Medulla oblongata (tissue), 1 donor: ENCODE data around the gene B4GALT1.
"Not testable (repeated sequence)": the region's sequence is repeated elsewhere in the genome, so short reads cannot be mapped to it uniquely, and the experiment has no call there.

ENCODE experiments used
- DNase-seq: peaks from one replicate; pipeline ENCODE4 v3.0.0-alpha.2; 2015; ENCODE audit errors: extremely low spot score

B4GALT1 gene

GRCh38 chr9:33103501-33104281 is 63.4 kb downstream of the B4GALT1 start:
- no peak for DNase-seq

- DNase-seq: no peak
Measured at GRCh38 chr9:33102551-33103210, 64.5 kb downstream of the B4GALT1 start.

GRCh38 chr9:33101104-33101951 is 65.8 kb downstream of the B4GALT1 start:
- DNase-seq: peak; percentile 53

GRCh38 chr9:33099754-33100153 is 67.4 kb downstream of the B4GALT1 start:
- no peak for DNase-seq

GRCh38 chr9:33097192-33097591 is 69.9 kb downstream of the B4GALT1 start:
- DNase-seq: no peak

- DNase-seq: no peak
Measured at GRCh38 chr9:33092634-33093033, 74.5 kb downstream of the B4GALT1 start.

- not testable (repeated sequence) for DNase-seq
Measured at GRCh38 chr9:33085672-33086071, 81.5 kb downstream of the B4GALT1 start.

- DNase-seq: peak; percentile 77
Measured at GRCh38 chr9:33082538-33083326, 84.4 kb downstream of the B4GALT1 start.

- no peak for DNase-seq
Measured at GRCh38 chr9:33082128-33082527, 85.0 kb downstream of the B4GALT1 start.

GRCh38 chr9:33081128-33081851 is 85.8 kb downstream of the B4GALT1 start:
- DNase-seq: peak; percentile 91

GRCh38 chr9:33080534-33080933 is 86.6 kb downstream of the B4GALT1 start:
- no peak for DNase-seq

GRCh38 chr9:33076046-33077004 is 90.8 kb downstream of the B4GALT1 start, which contains the start of gene SMU1:
Gene SMU1 (minus strand): TSS chr9:33076674. CDS start chr9:33076608, 66 bp downstream.
- DNase-seq: peak; percentile 98

- DNase-seq: no peak
Measured at GRCh38 chr9:33068991-33069390, 98.1 kb downstream of the B4GALT1 start.

GRCh38 chr9:33065157-33066076 is 101.7 kb downstream of the B4GALT1 start:
- DNase-seq: peak; percentile 77
